ENCODE measurements around the gene ABCC11.
"Not testable (repeated sequence)": the region's sequence is repeated elsewhere in the genome, so short reads cannot be mapped to it uniquely, and the experiment has no call there.

Gene ABCC11

DNA sequence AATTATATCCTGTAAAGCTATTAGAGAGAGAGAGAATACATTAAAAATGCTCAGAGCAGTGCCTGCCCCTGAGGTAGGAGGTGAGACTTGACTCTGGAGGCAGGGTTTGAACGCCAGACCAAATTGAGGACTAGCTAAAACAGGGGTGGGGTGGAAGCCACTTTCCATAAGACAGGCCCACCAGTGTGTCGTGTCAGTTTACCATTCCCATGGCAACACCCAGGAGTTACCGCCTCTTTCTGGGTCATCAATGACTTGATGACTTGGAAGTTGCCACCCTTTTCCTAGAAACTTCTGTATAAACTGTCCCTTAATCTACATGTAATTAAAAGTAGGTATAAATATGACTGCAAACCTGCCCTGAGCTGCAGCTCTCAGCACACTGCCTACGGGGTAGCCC, 59.6 kb downstream of the ABCC11 start:
- Histone ChIP-seq H3K4me1 (ENCODE audit: control insufficient read depth in 1 of 2, insufficient read depth in 2 of 2, low read length in 2 of 2) (no peaks in the 10 kb centered on the region), H3K4me3 (ENCODE audit: low read depth, low read length) (no peak overlapping the region), H2BK12ac (ENCODE audit: low read length) (no peak overlapping the region), H3K27ac (ENCODE audit: low read depth, low read length) (no peak overlapping the region), H3K14ac (ENCODE audit: low read length) (no peak overlapping the region), H2AK5ac (ENCODE audit: low read length) (no peak overlapping the region), H3K79me2 (ENCODE audit: control insufficient read depth, insufficient read depth, low read length, poor library complexity) (no peaks in the 10 kb centered on the region), H2BK120ac (ENCODE audit: insufficient read depth, low read length, poor library complexity) (no peak overlapping the region), H4K91ac (ENCODE audit: low read depth, low read length) (no peak overlapping the region), H4K8ac (ENCODE audit: low read depth, low read length) (no peak overlapping the region), H3K4ac (ENCODE audit: low read depth, low read length) (no peak overlapping the region), H3K4me2 (ENCODE audit: low read length) (no peak overlapping the region), H2AFZ (ENCODE audit: insufficient read depth, low read length, poor library complexity) (no peak overlapping the region), H3K36me3 (ENCODE audit: control insufficient read depth in 1 of 2, insufficient read depth in 2 of 2, low read length in 2 of 2) (no peaks in the 10 kb centered on the region), H3K18ac (ENCODE audit: low read length) (no peak overlapping the region), H3K27me3 (ENCODE audit: insufficient read depth, low read length) (no peaks in the 10 kb centered on the region), H3K9me3 (ENCODE audit: insufficient read depth, low read depth, low read length) (no peaks in the 10 kb centered on the region), H3K79me1 (ENCODE audit: low read length) (no peaks in the 10 kb centered on the region), H4K12ac (ENCODE audit: low read depth, low read length) (no peak overlapping the region), H3K23ac (ENCODE audit: low read length) (no peak overlapping the region), H3K9ac (ENCODE audit: low read length) (no peak overlapping the region), H2BK5ac (ENCODE audit: low read depth, low read length, poor library complexity) (no peak overlapping the region)
- WGBS (ENCODE audit: extremely low coverage, insufficient coverage, insufficient read length), result no CpG with 5 or more reads among the region's 4 CpGs
- DNase-seq, result no peak

DNA sequence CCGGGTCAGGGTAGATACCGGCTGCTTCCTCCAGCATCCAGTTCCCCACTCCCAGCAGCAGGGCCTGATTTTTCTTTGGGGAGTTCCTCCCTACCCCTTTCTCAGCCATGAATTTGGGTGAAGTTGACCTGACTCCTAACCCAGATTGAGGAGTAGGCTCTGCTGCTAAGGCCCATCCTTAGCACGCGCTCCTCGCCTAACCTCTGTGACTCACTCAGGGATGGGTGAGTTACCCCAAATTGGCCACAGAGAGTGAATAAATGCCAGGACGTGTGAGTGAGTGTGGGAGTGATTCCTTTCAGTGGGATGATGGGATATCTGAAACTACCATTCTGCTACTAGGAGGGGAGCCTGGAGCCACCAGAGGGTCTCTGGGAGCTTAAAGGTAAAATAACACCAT, 62.7 kb downstream of the ABCC11 start:
- H3K4me3 ChIP-seq (ENCODE audit: low read depth, low read length), result no peak overlapping the region
- H2BK12ac ChIP-seq (ENCODE audit: low read length), result no peak overlapping the region
- H3K4me1 ChIP-seq (ENCODE audit: control insufficient read depth in 1 of 2, insufficient read depth in 2 of 2, low read length in 2 of 2), result no peaks in the 10 kb centered on the region
- H3K18ac ChIP-seq (ENCODE audit: low read length), result no peak overlapping the region
- H3K36me3 ChIP-seq (ENCODE audit: control insufficient read depth in 1 of 2, insufficient read depth in 2 of 2, low read length in 2 of 2), result no peaks in the 10 kb centered on the region
- H4K91ac ChIP-seq (ENCODE audit: low read depth, low read length), result no peak overlapping the region
- H2BK5ac ChIP-seq (ENCODE audit: low read depth, low read length, poor library complexity), result no peak overlapping the region
- H2BK120ac ChIP-seq (ENCODE audit: insufficient read depth, low read length, poor library complexity), result no peak overlapping the region
- no CpG with 5 or more reads among the region's 6 CpGs for WGBS (ENCODE audit: extremely low coverage, insufficient coverage, insufficient read length)
- H2AFZ ChIP-seq (ENCODE audit: insufficient read depth, low read length, poor library complexity), result no peak overlapping the region
- no peak overlapping the region for H3K27ac ChIP-seq (ENCODE audit: low read depth, low read length)
- no peak overlapping the region for H3K9ac ChIP-seq (ENCODE audit: low read length)
- no peak overlapping the region for H2AK5ac ChIP-seq (ENCODE audit: low read length)
- H3K79me1 ChIP-seq (ENCODE audit: low read length), result no peaks in the 10 kb centered on the region
- H3K79me2 ChIP-seq (ENCODE audit: control insufficient read depth, insufficient read depth, low read length, poor library complexity), result no peaks in the 10 kb centered on the region
- no peak overlapping the region for H3K23ac ChIP-seq (ENCODE audit: low read length)
- H4K8ac ChIP-seq (ENCODE audit: low read depth, low read length), result no peak overlapping the region
- H3K9me3 ChIP-seq (ENCODE audit: insufficient read depth, low read depth, low read length), result no peaks in the 10 kb centered on the region
- no peak for DNase-seq
- no peak overlapping the region for H3K14ac ChIP-seq (ENCODE audit: low read length)
- no peak overlapping the region for H3K4ac ChIP-seq (ENCODE audit: low read depth, low read length)
- H3K4me2 ChIP-seq (ENCODE audit: low read length), result no peak overlapping the region
- H3K27me3 ChIP-seq (ENCODE audit: insufficient read depth, low read length), result no peaks in the 10 kb centered on the region
- no peak overlapping the region for H4K12ac ChIP-seq (ENCODE audit: low read depth, low read length)

- Histone ChIP-seq H3K18ac (ENCODE audit: low read length) (no peak overlapping the region), H3K14ac (ENCODE audit: low read length) (no peak overlapping the region), H3K9ac (ENCODE audit: low read length) (no peak overlapping the region), H3K36me3 (ENCODE audit: control insufficient read depth in 1 of 2, insufficient read depth in 2 of 2, low read length in 2 of 2) (no peaks in the 10 kb centered on the region), H3K4me1 (ENCODE audit: control insufficient read depth in 1 of 2, insufficient read depth in 2 of 2, low read length in 2 of 2) (no peaks in the 10 kb centered on the region), H3K4me2 (ENCODE audit: low read length) (no peak overlapping the region), H2BK120ac (ENCODE audit: insufficient read depth, low read length, poor library complexity) (no peak overlapping the region), H3K79me2 (ENCODE audit: control insufficient read depth, insufficient read depth, low read length, poor library complexity) (no peaks in the 10 kb centered on the region), H3K23ac (ENCODE audit: low read length) (no peak overlapping the region), H3K4me3 (ENCODE audit: low read depth, low read length) (no peak overlapping the region), H2AFZ (ENCODE audit: insufficient read depth, low read length, poor library complexity) (no peak overlapping the region), H4K8ac (ENCODE audit: low read depth, low read length) (no peak overlapping the region), H2AK5ac (ENCODE audit: low read length) (no peak overlapping the region), H3K4ac (ENCODE audit: low read depth, low read length) (no peak overlapping the region), H2BK5ac (ENCODE audit: low read depth, low read length, poor library complexity) (no peak overlapping the region), H4K12ac (ENCODE audit: low read depth, low read length) (no peak overlapping the region), H3K79me1 (ENCODE audit: low read length) (no peaks in the 10 kb centered on the region), H4K91ac (ENCODE audit: low read depth, low read length) (no peak overlapping the region), H3K27me3 (ENCODE audit: insufficient read depth, low read length) (no peaks in the 10 kb centered on the region), H2BK12ac (ENCODE audit: low read length) (no peak overlapping the region), H3K27ac (ENCODE audit: low read depth, low read length) (no peak overlapping the region), H3K9me3 (ENCODE audit: insufficient read depth, low read depth, low read length) (no peaks in the 10 kb centered on the region)
- no peak for DNase-seq
- no CpG with 5 or more reads among the region's 8 CpGs for WGBS (ENCODE audit: extremely low coverage, insufficient coverage, insufficient read length)
Measured at GRCh38 chr16:48182979-48183537, 64.3 kb downstream of the ABCC11 start.

- not testable (repeated sequence) for H3K18ac ChIP-seq (ENCODE audit: low read length); H3K27me3 ChIP-seq (ENCODE audit: insufficient read depth, low read length); H3K14ac ChIP-seq (ENCODE audit: low read length); H3K4ac ChIP-seq (ENCODE audit: low read depth, low read length); H3K9me3 ChIP-seq (ENCODE audit: insufficient read depth, low read depth, low read length); H2BK120ac ChIP-seq (ENCODE audit: insufficient read depth, low read length, poor library complexity); H3K4me3 ChIP-seq (ENCODE audit: low read depth, low read length); H3K79me1 ChIP-seq (ENCODE audit: low read length); H4K8ac ChIP-seq (ENCODE audit: low read depth, low read length); H3K27ac ChIP-seq (ENCODE audit: low read depth, low read length); H3K4me2 ChIP-seq (ENCODE audit: low read length); H4K91ac ChIP-seq (ENCODE audit: low read depth, low read length); H2BK12ac ChIP-seq (ENCODE audit: low read length); H3K9ac ChIP-seq (ENCODE audit: low read length); H4K12ac ChIP-seq (ENCODE audit: low read depth, low read length); H2BK5ac ChIP-seq (ENCODE audit: low read depth, low read length, poor library complexity); H2AK5ac ChIP-seq (ENCODE audit: low read length); H3K23ac ChIP-seq (ENCODE audit: low read length); H3K36me3 ChIP-seq (ENCODE audit: control insufficient read depth in 1 of 2, insufficient read depth in 2 of 2, low read length in 2 of 2); DNase-seq; H3K4me1 ChIP-seq (ENCODE audit: control insufficient read depth in 1 of 2, insufficient read depth in 2 of 2, low read length in 2 of 2); H2AFZ ChIP-seq (ENCODE audit: insufficient read depth, low read length, poor library complexity); H3K79me2 ChIP-seq (ENCODE audit: control insufficient read depth, insufficient read depth, low read length, poor library complexity)
- no CpG with 5 or more reads among the region's 14 CpGs for WGBS (ENCODE audit: extremely low coverage, insufficient coverage, insufficient read length)
Measured at GRCh38 chr16:48181746-48182520, 65.4 kb downstream of the ABCC11 start.
